ENCODE data around the gene IL1RAPL1.

IL1RAPL1 gene

DNA sequence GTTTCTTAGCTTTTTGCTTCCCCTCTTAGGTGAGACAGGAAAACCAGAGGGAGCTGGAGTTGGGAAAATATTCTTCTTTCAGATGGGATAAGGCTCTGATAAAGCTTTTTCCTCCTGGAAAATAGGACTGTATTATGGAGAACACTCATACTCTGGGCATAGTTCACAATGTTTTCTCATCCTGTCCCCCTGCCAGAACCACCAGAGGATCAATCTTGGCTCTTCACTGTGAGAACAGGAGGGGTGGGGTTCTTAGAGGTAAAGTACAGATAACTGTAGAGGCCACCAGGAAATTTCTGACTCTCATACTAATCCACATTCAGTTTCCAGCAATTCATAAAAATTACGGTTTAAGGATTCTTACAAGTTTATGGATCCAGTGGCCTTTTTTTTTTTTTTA, 966.3 kb downstream of the IL1RAPL1 start:
- no peak for DNase-seq

DNA sequence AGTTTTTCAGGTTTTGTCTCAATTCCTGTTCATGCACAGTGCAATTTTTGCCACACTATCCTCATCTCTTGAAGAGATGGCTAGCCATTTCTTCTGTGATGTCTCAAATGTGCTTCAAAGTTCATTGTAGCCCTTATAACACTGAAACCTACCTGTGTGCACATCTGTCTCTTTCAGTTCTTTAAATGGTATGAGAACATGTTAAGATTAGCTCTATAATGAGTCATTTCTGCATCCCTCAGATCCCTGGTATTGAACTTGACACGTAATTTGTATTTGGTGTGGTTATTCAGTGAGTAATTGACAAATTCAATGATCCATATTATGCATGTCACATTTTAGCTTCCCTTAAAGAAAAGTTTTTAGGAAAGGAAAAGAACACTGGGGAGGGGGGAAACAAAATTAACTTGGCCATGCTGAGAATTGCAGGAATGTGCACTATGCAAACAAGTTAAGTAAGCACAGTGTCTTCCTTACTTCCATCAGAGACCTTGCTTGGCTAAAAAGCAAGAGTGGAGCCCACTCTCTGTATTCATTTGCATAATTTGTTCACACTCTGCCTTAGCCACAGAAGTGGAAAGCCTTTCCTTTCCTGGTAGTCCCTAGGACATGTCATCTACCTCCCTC, 968.3 kb downstream of the IL1RAPL1 start:
- no peak for DNase-seq

DNA sequence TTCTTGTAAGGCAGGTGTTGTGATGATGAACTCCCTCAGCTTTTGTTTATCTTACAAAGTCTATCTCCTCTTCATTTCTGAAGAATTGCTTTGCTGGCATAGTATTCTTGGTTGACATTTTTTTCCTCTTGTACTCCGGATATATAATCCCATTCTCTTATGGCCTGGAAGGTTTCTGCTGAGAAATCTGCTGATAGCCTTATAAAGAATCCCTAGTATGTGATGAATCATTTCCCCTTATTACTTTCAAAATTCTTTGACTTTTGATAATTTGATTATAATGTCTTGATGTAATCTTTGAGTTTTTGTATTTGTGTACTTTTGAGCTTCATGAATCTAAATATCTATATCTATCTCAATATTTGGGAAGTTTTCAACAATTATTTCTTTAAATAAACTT, 972.8 kb downstream of the IL1RAPL1 start:
- no peak for DNase-seq

DNA sequence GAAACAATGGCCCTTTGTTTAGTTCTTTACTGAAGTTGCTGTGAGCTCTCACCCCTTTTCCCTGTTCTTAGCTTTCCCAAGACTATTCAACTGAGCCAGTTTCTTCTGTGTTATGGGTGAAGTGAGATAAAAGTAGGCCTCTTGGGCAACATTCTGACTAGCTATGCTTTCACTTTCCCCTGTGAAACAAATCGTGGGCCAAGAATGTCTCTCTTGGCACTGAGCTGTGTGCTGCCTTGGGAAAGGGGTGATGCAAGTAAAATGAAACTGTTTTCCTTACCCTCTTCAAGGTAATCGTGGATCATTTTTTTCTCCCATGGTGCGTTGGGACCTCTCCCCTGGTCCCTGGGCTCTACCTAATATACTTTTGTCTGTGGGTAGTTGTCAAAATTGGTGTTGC, 974.2 kb downstream of the IL1RAPL1 start:
- no peak for DNase-seq

DNA sequence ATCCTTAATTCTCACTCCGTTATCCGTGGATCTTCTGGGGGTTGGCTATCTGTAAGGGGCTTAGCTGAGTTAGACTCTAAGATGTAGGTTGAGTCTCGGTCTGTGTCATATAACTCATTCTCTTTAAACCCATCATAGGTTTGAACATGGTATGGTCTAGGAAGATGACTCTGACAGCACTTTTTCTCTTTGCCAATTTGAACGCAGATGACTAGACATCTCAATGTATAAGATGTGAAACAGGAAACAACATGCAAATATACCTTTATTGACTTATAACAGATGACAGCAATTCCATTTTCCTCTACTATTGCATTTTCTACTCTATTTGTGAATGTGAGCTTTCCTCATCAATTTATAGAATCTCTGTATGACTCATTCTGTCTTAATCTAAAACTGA, 993.3 kb downstream of the IL1RAPL1 start:
- DNase-seq = no peak

DNA sequence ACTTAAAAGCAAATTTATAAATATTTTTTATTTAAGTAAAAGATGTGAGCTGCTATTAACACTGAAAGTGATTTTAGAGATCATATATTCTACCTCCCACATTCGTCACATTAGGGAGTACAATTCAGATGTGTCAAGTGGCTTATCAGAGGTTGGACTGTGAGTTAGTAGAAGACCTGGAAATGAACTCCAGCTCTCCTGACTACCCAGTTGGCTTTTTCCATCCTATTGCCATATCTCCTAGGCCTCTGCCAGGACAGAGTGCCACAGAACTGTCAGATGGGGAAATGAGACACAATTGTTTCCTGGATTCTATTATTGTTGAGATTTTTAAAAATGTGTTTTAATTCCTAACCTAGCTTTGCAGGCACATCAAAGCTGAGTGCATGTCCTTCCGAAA, 994.0 kb downstream of the IL1RAPL1 start:
- no peak for DNase-seq

DNA sequence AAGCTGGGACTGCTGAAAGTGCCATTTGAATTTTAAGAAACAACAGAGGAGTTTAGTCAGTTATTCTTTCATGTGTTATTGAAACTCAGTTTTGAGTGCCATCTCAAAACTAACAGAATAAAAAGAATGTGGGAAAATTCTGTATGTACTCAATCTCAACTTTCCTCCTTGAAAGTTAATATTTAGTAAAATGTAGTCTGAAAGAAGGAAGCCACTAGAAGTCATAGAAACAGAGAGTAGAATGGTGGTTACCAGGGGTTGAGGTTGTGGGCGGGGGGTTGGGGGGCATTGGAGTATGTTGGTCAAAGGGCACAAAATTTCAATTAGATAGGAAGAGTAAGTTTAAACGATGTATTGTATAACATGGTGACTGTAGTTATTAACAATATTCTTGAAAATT, 999.9 kb downstream of the IL1RAPL1 start:
- DNase-seq = no peak

DNA sequence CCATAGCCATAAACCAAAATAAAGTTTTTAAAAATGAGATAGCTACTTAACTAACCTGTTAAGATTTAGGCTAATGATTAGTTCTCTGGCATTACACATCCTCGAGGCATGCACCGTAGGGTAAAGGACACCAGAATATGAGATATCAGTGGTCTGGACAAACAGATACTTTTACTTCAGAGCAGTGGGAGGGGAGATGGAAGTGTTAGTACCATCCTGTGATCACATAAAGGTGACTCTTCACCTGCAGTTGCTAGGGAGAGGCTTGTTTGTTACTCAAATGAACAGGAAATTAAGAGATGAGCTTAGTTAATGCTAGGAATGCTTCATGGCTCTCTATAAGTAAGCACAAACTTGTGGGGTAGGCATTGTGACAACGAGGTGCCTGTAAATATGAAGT, 1003.7 kb downstream of the IL1RAPL1 start:
- DNase-seq = no peak

DNA sequence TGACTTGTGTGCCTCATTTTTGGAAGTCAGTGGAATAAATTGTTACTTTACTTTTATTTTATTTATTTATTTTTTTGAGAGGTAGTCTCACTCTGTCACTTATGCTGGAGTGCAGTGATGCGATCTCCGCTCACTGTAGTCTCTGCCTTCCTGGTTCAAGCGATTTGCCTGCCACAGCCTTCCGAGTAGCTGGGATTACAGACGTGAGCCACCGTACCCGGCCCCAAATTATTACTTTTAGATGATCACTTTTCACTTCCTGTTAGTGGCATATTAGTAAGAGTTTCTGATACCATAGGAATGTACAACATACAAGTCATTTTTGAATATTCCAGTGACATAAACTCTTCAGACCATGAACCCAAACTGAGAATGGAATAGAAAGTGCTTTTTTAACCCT, 1017.1 kb downstream of the IL1RAPL1 start:
- DNase-seq = no peak

DNA sequence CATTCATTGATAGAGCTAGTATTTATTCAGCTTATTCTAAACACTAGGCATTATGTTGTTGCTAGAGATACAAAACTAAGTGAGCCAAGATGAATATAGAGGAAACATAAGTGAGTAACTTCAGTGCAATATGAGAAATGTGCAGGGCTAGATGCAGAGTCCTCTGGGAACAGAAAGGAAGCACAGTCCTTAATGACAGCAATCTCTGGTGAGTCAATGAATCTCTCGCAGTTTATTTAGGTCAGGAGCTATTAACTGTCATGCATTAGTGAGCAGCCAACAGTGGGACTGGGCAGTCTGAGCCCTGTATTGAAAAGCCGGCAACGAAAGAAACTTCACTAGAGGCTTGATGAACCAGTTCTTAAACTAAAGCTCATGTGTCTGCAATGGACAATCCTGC, 1030.0 kb downstream of the IL1RAPL1 start:
- no peak for DNase-seq

DNA sequence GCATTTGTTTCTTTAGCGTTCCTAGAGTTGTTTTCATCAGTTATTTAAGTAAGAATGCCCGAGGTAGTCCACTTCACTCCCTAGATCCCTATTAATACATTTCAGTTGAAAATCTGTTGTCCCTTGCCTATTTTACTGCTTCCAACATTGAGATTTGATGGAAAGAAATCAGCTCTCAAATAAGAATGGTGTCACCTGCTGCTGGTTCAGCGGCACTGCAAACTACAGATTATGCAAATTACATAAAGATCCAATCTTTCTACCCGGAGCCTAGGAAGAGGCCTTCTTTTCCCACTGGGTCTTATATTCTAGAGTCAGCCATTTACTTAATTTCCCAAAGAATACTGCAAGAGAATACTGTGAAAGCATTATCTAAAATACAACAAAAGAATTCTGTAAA, 1030.5 kb downstream of the IL1RAPL1 start:
- no peak for DNase-seq

DNA sequence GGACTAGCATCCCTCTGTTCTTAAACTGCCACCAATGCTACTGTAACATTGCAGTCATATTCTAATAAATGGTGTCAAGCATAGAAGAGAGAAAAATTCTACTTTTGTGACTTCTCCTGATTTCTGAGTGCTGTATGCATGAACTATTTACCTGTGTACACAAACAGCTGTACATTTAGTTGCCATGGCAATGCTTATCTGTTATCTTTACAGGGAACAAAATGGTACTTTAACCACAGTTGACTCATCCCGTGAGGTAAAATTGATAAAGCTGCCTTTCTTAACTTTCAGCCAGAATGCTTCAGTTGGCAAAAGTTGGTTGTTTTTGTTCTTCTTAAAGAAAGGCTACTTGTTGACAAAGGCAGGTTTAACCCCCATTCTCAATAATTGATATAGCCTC, 1040.6 kb downstream of the IL1RAPL1 start:
- no peak for DNase-seq

DNA sequence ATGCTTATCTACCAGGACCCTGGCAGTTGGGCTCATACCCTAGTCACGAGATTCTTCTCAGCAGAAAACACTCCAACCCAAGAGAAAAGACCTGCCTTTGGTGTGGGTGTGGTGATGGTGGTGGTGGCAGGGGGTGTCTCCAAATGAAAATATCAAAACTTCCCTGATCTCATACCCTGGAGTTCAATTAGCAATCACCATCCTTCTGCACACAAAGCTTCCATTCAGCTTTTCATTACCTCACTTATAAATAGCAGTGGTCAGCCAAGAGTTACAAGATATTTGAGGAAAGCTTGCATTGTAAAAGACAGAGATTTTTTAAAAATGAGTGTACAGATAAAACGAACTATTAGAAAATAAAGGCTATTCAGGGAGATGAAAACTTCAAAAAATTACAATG, 1047.3 kb downstream of the IL1RAPL1 start:
- DNase-seq = no peak

DNA sequence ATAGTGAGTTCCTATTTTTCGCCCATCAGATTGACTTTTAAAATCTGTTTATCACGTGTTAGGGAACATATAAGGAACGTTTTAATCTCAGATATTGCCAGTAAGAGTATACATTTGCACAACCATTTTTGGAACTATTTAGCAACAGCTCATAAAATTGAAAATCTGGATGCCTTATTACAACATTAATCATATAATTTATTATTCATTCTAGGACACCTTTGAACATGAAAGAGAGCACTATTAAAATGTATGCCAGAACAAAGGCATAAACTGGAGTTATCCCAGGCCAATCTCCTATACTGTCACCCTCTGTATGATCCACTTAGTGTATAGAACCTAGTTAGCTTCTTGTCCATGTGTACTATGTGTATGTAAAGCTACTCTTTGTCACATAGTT, 1049.1 kb downstream of the IL1RAPL1 start:
- DNase-seq = no peak

DNA sequence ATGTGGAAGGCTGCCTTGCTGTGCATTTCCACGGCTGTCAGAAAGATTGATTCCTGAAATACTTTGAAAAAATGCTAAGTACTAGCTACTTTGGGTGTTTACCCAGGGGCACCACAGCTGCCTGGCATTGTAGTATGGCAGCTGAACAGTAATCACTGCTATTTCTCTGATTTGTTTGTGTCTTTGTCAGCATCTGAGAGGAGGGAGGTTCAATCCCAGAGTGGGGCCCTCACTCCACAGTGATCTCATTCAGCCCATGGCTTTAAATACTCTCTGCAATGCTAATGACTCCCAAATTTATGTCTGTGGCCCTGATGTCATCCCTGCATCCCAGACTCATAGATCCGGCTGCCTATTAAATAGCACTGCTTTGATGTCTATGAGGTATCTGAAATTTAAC, 1052.9 kb downstream of the IL1RAPL1 start:
- DNase-seq = no peak

DNA sequence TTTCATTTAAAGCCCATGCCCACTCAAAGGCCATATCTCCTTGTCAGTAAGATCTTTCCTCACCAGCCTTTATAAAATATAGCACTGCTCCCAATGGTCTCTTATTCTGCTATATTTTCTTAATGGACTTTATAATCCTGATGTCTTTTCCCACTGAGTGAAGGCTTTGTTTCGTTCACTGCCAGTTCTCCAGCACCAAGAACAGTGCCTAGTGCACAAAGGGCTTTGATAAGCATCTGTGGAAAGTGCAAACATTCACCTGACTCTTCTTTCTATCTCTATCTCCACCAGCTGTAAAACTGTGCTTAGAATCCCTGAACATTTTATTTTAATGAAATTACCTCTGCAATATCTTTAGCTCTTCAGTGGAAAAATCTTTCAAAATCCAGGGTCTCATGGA, 1054.2 kb downstream of the IL1RAPL1 start:
- no peak for DNase-seq

DNA sequence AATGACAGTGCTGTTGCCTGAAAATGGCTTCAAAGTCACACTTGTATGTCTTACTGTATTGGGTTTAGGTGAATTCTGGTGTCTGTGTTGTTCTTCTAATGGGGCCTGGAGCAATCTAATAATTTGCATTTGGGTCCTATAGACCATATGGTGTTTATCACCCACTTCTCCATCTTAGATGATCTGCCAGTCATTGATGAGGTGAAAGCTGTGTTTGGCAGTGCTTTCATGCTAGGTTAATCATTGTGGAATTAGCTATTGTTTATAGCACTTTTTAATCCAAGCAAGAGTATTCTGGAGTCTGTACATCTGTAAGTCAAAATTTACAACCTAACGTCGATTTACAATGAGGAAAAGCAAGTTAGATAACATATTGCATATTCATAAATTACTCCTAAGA, 1055.9 kb downstream of the IL1RAPL1 start:
- no peak for DNase-seq

DNA sequence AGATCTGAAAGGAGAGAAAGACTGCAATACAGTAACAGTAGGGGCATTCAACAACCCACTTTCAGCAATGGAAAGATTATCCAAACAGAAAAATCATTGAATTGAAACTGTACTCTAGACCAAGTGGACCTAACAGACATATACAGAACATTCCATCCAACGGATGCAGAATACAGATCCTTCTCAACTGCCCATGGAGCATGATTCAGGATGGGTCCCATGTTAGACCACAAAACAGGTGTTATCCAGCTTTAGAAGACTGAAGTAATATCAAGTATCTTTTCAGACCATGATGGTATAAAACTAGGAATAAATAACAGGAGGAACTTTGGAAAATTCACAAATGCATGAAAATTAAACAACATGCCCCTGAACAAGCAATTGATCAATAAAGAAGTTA, 1060.9 kb downstream of the IL1RAPL1 start:
- DNase-seq = no peak

DNA sequence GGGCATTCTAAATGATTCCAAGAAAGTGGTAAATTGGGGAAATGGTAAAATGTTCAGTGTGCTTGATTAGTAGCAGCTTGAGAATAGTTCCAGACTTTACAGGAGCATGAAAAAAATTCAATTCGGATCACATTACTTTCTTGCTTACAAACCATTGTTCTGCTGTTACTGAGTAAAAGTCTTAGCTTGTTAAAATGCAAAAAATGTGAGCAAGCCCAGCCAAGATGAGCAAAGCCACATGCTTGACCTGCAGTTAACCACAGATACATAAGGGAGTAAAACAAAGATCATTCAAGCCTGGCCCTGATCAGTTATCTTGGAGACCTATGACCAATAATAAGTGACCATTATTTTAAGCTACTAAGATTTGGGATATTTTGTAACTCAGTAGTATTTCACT, 1065.2 kb downstream of the IL1RAPL1 start:
- no peak for DNase-seq

DNA sequence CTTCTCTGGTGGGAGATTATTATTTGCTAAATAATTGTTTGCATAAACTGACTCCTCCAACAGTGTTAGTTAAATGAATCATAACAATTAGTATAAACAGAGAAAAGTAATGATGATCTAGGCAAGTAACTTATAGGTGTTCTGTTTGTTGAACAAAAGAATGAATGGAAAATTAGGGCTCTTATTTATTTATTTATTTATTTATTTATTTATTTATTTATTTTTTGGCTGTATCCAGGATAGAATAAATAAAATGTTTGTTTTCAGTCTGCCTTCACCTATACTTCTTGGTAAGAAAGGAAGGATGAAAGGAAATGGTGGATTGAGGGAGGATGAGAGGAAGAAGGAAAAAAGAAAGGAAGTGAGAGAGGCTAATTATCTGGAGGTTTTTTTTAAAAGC, 1066.5 kb downstream of the IL1RAPL1 start:
- DNase-seq = no peak

DNA sequence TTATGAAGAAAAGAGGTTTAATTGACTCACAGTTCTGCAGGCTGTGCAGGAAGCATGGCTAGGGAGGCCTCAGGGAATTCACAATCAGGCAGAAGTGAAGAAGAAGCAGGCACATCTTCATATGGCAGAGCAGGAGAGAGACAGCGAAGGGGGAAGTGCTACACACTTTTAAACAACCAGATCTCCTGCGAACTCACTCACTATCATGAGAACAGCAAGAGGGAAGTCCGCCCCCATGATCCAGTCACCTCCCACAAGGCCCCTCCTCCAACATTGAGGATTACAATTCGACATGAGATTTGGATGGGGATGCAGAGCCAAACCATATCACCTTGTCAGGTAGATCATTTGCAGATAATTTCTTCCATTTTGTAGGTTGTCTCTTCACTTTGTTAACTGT, 1072.7 kb downstream of the IL1RAPL1 start:
- no peak for DNase-seq

DNA sequence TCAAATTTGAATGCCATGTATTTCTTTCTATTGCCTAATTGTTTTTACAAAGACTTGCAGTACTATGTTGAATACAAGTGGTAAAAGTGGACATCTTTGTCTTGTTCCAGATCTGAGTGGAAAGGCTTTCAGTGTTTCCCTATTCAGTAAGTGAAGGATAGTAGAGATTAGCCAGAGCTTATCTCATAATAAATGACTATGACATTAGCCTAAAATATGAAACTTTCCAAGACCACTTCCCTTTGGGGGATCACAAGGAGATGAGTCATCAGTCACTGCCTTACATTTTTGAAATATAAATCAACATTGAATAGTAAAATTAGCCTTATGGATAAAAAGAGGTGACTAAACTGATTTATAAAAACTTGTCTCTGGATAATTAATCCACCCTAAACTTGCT, 1074.0 kb downstream of the IL1RAPL1 start:
- no peak for DNase-seq

DNA sequence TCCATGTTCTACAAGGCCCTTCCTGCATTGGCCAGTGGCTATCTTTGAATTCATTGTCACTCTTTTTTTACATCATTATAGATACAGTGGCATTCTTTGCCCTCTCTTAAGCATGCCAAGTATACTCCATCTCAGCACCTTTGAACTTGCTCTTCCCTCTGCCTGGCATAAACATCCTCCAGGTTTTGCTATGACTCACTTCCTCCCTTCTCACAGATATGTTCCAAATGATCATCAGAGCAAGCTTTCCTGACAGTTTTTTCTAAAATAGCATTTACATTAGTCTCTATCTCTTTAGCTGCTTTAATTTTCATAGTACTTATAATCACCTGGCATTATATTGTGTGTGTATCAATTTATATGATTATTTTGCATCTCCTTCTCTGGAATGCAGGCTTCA, 1074.9 kb downstream of the IL1RAPL1 start:
- no peak for DNase-seq

DNA sequence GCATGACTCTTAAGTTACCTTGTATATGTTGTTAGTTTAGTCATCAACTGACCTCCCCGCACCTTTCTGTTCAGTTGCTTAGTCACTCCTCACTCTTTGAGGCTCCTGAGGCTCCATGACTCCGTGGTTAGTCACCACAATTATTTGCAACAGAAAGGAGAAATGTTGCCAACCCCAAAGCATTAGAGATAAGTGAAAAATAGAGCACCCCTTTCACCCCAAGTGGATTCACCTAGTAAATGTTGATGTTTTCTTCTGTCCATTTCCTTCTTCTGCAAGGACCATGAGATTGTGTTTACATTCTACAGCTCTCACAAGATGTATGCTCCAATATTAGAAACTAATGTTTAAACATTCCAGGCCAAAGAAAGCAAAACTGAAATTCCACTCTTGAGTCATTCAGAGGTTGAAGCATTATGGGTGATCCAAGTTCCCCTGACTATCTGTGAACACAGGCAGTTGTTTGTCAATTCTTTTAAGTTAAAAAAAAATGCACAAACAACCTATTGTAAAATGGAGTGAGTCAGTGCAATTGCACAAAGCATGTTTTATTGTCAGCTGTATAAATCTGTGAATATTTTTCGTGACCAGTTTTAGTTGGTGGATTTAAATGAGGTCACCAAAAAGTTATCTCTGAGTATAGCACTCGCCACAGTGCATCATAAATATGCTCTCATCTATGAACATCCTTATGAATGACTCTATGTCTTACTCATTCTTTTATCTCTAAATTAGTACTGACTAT, 1075.7 kb downstream of the IL1RAPL1 start:
- no peak for DNase-seq

DNA sequence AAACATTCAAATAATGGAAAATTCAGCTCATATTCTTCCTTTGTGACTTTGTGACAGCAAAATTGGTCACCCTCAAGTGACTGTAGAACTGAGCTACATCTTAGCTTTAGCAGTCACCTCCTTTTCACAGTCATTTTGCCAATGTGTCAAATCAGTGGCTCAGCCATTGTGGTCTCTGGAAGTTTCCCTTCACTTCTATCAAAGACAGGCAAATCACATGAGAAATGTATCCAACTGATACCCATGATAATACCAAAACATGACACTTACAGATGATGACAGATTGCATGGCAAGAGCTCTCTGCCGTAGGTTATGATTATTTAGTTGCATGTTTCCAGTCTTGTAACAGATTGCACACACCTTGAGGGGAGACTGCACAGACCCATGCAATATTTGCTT, 1078.3 kb downstream of the IL1RAPL1 start:
- DNase-seq = no peak
